Osteoblast (primary cell): ENCODE measurements around the gene SHE. TPM values are rescaled to one million over a fixed set of nuclear protein-coding genes. Genes with fewer than 3 reads are reported as not detected.

Experiments
- DNase-seq: peaks from one replicate; pipeline ENCODE4 v3.0.0; 2011; ENCODE audit warnings: low spot score, mixed read lengths; ENCODE audit not compliant: insufficient read length; ENCODE audit errors: missing footprints
- H2AFZ ChIP-seq: 2 replicates; pipeline ENCODE4 v1.6.0; 2011; ENCODE audit warnings: mild to moderate bottlenecking, low read length
- H3K27ac ChIP-seq: 2 replicates; pipeline ENCODE4 v1.5.1; 2011; ENCODE audit warnings: mild to moderate bottlenecking, low read depth, low read length, moderate library complexity
- H3K27me3 ChIP-seq: 2 replicates; pipeline ENCODE4 v1.6.0; 2012; ENCODE audit warnings: mild to moderate bottlenecking, control low read depth, inconsistent platforms, low read length, moderate library complexity; ENCODE audit not compliant: insufficient read depth
- H3K36me3 ChIP-seq: 2 replicates; pipeline ENCODE4 v1.5.1; 2011; ENCODE audit warnings: mild to moderate bottlenecking, low read length, control low read depth, moderate library complexity; ENCODE audit not compliant: insufficient read depth
- H3K4me1 ChIP-seq: 2 replicates; pipeline ENCODE4 v1.5.1; 2011; ENCODE audit warnings: mild to moderate bottlenecking, low read length, control low read depth, moderate library complexity; ENCODE audit not compliant: insufficient read depth
- H3K4me2 ChIP-seq: 2 replicates; pipeline ENCODE4 v1.6.0; 2011; ENCODE audit warnings: mild to moderate bottlenecking, low read length; ENCODE audit not compliant: insufficient read depth
- H3K4me3 ChIP-seq: fragments of 200-600 bp; sonication (generic); 3 replicates; pipeline ENCODE4 v1.5.1; 2012; ENCODE audit warnings: mild to moderate bottlenecking, low read length, inconsistent platforms; ENCODE audit not compliant: insufficient read depth
- H3K79me2 ChIP-seq: 2 replicates; pipeline ENCODE4 v1.6.0; 2012; ENCODE audit warnings: mild to moderate bottlenecking, low read length, control low read depth, inconsistent platforms; ENCODE audit not compliant: insufficient read depth
- H3K9me3 ChIP-seq: 2 replicates; pipeline ENCODE4 v1.5.1; 2011; ENCODE audit warnings: low read depth, low read length, control low read depth
- H4K20me1 ChIP-seq: 2 replicates; pipeline ENCODE4 v1.6.0; 2012; ENCODE audit warnings: mild to moderate bottlenecking, low read length, control low read depth; ENCODE audit not compliant: insufficient read depth
- total RNA-seq: library from RNA; depleted of rRNA; stranded (reverse); fragments of >200 nt; gene quantifications from 2 replicates; pipeline ENCODE4 v1.2.3, GENCODE V29; 2012
- TF ChIP-seq, protein P1 (sequence below): IDR thresholded peaks from 2 replicates; pipeline ENCODE4 v1.5.1; 2011; ENCODE audit warnings: mild to moderate bottlenecking, low read depth, low read length, moderate library complexity; ENCODE audit errors: extremely low read depth

The SHE gene
- total RNA-seq, 1 donor, result not detected

DNA sequence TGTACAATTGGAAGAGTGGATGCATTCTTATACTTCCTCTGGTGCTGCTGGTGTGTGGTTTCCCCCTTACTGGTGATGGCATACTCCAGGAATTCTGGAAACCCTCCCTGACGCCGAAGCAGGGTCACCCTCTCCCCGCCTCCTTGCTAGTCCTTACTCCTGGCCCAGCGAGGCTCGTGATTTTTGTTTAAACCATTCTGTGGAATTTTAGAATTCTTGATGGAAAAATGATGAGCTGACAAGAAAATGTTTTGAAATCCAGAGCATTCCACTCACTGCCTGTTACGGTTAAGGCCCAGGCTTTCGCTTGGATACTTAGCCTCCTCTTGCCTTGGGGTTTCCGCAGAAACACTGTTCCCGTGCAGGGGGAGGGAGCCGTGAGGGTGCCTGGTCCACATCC is 55.9 kb downstream of the SHE start:
- TF ChIP-seq, protein P1, sequence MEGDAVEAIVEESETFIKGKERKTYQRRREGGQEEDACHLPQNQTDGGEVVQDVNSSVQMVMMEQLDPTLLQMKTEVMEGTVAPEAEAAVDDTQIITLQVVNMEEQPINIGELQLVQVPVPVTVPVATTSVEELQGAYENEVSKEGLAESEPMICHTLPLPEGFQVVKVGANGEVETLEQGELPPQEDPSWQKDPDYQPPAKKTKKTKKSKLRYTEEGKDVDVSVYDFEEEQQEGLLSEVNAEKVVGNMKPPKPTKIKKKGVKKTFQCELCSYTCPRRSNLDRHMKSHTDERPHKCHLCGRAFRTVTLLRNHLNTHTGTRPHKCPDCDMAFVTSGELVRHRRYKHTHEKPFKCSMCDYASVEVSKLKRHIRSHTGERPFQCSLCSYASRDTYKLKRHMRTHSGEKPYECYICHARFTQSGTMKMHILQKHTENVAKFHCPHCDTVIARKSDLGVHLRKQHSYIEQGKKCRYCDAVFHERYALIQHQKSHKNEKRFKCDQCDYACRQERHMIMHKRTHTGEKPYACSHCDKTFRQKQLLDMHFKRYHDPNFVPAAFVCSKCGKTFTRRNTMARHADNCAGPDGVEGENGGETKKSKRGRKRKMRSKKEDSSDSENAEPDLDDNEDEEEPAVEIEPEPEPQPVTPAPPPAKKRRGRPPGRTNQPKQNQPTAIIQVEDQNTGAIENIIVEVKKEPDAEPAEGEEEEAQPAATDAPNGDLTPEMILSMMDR, result no peak
- H3K4me2 ChIP-seq, result peak overlapping the region; percentile 22
- H2AFZ ChIP-seq, result no peak overlapping the region
- H3K27me3 ChIP-seq, result no peaks in the 10 kb centered on the region
- H3K79me2 ChIP-seq, result no peaks in the 10 kb centered on the region
- H3K27ac ChIP-seq, result peak overlapping the region; percentile 41
- peak; percentile 95 for DNase-seq
- no peaks in the 10 kb centered on the region for H3K9me3 ChIP-seq
- H3K36me3 ChIP-seq, result no peaks in the 10 kb centered on the region
- H3K4me1 ChIP-seq, result peaks cover 36% of the 10 kb centered on the region
- H3K4me3 ChIP-seq, result no peak overlapping the region
- H4K20me1 ChIP-seq, result no peaks in the 10 kb centered on the region

- Histone ChIP-seq H4K20me1 (no peaks in the 10 kb centered on the region), H3K4me2 (no peak overlapping the region), H3K4me1 (peaks cover 36% of the 10 kb centered on the region), H3K27me3 (no peaks in the 10 kb centered on the region), H3K79me2 (no peaks in the 10 kb centered on the region), H3K27ac (no peak overlapping the region), H3K4me3 (no peak overlapping the region), H3K9me3 (no peaks in the 10 kb centered on the region), H2AFZ (no peak overlapping the region), H3K36me3 (no peaks in the 10 kb centered on the region)
- peak; percentile 95 for DNase-seq
- TF ChIP-seq, protein P1, result no peak
These were observed 57.2 kb downstream of the SHE start for GRCh38 chr1:154445040-154445472.

GRCh38 chr1:154443274-154444013 is 58.8 kb downstream of the SHE start:
- H3K27me3 ChIP-seq, result no peaks in the 10 kb centered on the region
- no peak overlapping the region for H3K27ac ChIP-seq
- H3K4me2 ChIP-seq, result no peak overlapping the region
- no peak for DNase-seq
- H3K79me2 ChIP-seq, result no peaks in the 10 kb centered on the region
- no peaks in the 10 kb centered on the region for H3K9me3 ChIP-seq
- TF ChIP-seq, protein P1, result no peak
- no peak overlapping the region for H2AFZ ChIP-seq
- no peaks in the 10 kb centered on the region for H4K20me1 ChIP-seq
- peaks cover 36% of the 10 kb centered on the region for H3K4me1 ChIP-seq
- H3K4me3 ChIP-seq, result no peak overlapping the region
- no peaks in the 10 kb centered on the region for H3K36me3 ChIP-seq

DNA sequence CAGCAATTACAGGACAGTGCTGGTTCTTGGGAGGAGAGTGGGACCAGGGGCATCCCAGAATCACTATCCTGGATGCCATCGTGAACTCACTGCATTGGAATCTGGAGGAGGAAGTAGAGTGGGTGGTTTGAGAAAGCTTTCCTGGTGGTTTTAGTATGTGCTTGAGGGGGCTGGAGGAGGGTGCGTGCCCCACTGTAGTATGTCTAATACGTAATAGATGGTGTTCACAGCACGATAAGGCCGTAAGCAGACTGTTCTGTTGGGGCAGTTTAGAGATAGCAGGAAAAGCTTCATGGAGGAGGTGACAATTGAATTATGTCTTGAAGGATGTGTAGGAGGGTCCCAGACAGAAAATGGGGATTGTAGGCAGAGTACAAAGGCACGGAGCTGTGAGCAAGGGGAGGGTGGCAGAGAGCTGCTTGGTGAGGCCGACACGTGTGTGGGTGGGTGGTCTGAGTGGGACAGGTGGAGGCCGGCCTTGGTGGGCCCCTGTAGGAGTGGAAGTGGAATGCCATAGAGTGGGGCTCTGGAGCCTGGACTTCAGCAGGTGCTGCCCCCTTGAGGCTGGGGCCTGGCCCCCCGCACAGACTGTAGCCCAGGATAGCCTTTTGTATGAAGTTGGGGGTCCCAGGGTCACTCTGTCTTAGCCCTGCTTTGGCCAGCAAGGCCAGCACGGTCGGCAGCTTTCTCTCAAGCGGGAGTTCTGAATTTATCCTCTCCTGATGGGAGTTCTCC is 60.0 kb downstream of the SHE start:
- H3K27ac ChIP-seq, result peak overlapping the region; percentile 38
- peak; percentile 88 for DNase-seq
- peak overlapping the region; percentile 41 for H3K4me2 ChIP-seq
- H3K4me3 ChIP-seq, result peak overlapping the region; percentile 9
- no peaks in the 10 kb centered on the region for H3K79me2 ChIP-seq
- H3K4me1 ChIP-seq, result peaks cover 36% of the 10 kb centered on the region
- TF ChIP-seq, protein P1, result peak; percentile 28
- no peaks in the 10 kb centered on the region for H3K27me3 ChIP-seq
- no peaks in the 10 kb centered on the region for H4K20me1 ChIP-seq
- H2AFZ ChIP-seq, result no peak overlapping the region
- H3K9me3 ChIP-seq, result no peaks in the 10 kb centered on the region
- H3K36me3 ChIP-seq, result no peaks in the 10 kb centered on the region
